GM12878 (cell line): ENCODE measurements around the gene SIAH2. TPM values are rescaled to one million over a fixed set of nuclear protein-coding genes. Genes with fewer than 3 reads are reported as not detected.

ENCODE experiments used
- ATAC-seq: fragments of 200-7000 bp; cut with Tn5 transposase; 3 replicates; pipeline ENCODE4 v1.9.1; 2020; ENCODE audit warnings: mild to moderate bottlenecking, moderate library complexity
- BruUV-seq: library from RNA; stranded (reverse); fragments of 400-500 nt; replicated peaks from 2 replicates; lab custom pipeline; 2021; lab: Mats Ljungman, UMichigan
- CTCF ChIA-PET: fragments of 300-600 bp; sonication (Branson Sonifier 250); formaldehyde crosslinking; extraction: SDS; loops from one replicate; lab custom pipeline; 2021; ENCODE audit warnings: inconsistent platforms; lab: Yijun Ruan, JAX
- POLR2A ChIA-PET: fragments of 350-600 bp; formaldehyde crosslinking; extraction: SDS; loops from one replicate; lab custom pipeline; 2021; ENCODE audit warnings: inconsistent platforms; lab: Charles Lee
- RAD21 ChIA-PET: fragments of 300-600 bp; sonication (Branson Sonifier 250); formaldehyde crosslinking; loops from one replicate; lab custom pipeline; 2023; ENCODE audit warnings: antibody characterized with exemption; ENCODE audit not compliant: unreplicated experiment; lab: Charles Lee
- SMC1A ChIA-PET: fragments of 300-600 bp; sonication (Branson Sonifier 250); formaldehyde crosslinking; loops from one replicate; lab custom pipeline; 2023; ENCODE audit not compliant: unreplicated experiment, uncharacterized antibody; lab: Charles Lee
- DNase-seq: peaks from one replicate; pipeline ENCODE4 v3.0.0-alpha.2; 2011; ENCODE audit warnings: low read depth, low spot score
- FAIRE-seq: peaks from 3 replicates; lab custom pipeline; 2011; peaks lifted over from hg19 to GRCh38; lab: Jason Lieb, UNC
- H2AFZ ChIP-seq: 2 replicates; pipeline ENCODE4 v1.6.0; 2011; ENCODE audit warnings: low read depth, low read length, control low read depth; ENCODE audit not compliant: control insufficient read depth
- H3K27ac ChIP-seq: 2 replicates; pipeline ENCODE4 v1.5.1; 2011; ENCODE audit warnings: control low read depth; ENCODE audit not compliant: control insufficient read depth, insufficient read depth
- H3K27me3 ChIP-seq, 2 experiments: replicated peaks in 1 of 2; 2 replicates each; pipeline versions ENCODE4 v1.6.0 to v1.6.1; 2011; ENCODE audit warnings: low read length in 1 of 2; ENCODE audit not compliant: control insufficient read depth in 2 of 2, insufficient read depth in 2 of 2
- H3K36me3 ChIP-seq, 2 experiments: 2 replicates each; pipeline ENCODE4 v1.5.1; 2011; ENCODE audit warnings: low read length in 1 of 2; ENCODE audit not compliant: control insufficient read depth in 2 of 2, insufficient read depth in 2 of 2
- H3K4me1 ChIP-seq: 2 replicates; pipeline ENCODE4 v1.6.1; 2011; ENCODE audit warnings: mild to moderate bottlenecking, low read length, moderate library complexity, mixed read lengths; ENCODE audit not compliant: control insufficient read depth, insufficient read depth
- H3K4me2 ChIP-seq: 2 replicates; pipeline ENCODE4 v1.6.0; 2011; ENCODE audit warnings: control low read depth; ENCODE audit not compliant: control insufficient read depth, insufficient read depth
- H3K4me3 ChIP-seq: fragments of 200-600 bp; sonication (generic); 2 replicates; pipeline ENCODE4 v1.5.1; 2016
- H3K79me2 ChIP-seq: 2 replicates; pipeline ENCODE4 v1.6.0; 2011; ENCODE audit warnings: low read length; ENCODE audit not compliant: control insufficient read depth, insufficient read depth
- H3K9ac ChIP-seq: 2 replicates; pipeline ENCODE4 v1.8.0; 2011; ENCODE audit warnings: low read length, control low read depth, mixed read lengths; ENCODE audit not compliant: control insufficient read depth, insufficient read depth
- H3K9me3 ChIP-seq: replicated peaks from 3 replicates; pipeline ENCODE4 v1.5.1; 2011; ENCODE audit warnings: mild to moderate bottlenecking, low read length; ENCODE audit not compliant: control insufficient read depth, insufficient read depth
- H4K20me1 ChIP-seq: 2 replicates; pipeline ENCODE4 v1.6.0; 2011; ENCODE audit not compliant: control insufficient read depth, insufficient read depth
- BMI1 ChIP-seq: fragments of 450-650 bp; IDR thresholded peaks from 2 replicates; pipeline ENCODE4 v1.6.1; 2016; ENCODE audit warnings: mild to moderate bottlenecking, moderate library complexity, borderline replicate concordance
- CTCF ChIP-seq, 3 experiments: IDR thresholded peaks in 2 of 3; conservative IDR thresholded peaks in 1 of 3; 2 replicates each; pipeline ENCODE4 v1.5.1; 2011; ENCODE audit warnings: low read depth in 3 of 3, low read length in 3 of 3, mild to moderate bottlenecking in 3 of 3, control low read depth in 2 of 3, moderate library complexity in 2 of 3, inconsistent platforms in 1 of 3, mixed read lengths in 1 of 3; ENCODE audit not compliant: control insufficient read depth in 2 of 3, insufficient read depth in 1 of 3; ENCODE audit errors: extremely low read depth in 1 of 3
- DPF2 ChIP-seq: fragments of 450-650 bp; IDR thresholded peaks from 2 replicates; pipeline ENCODE4 v1.6.1; 2017; ENCODE audit warnings: mild to moderate bottlenecking
- EGR1 ChIP-seq, 2 experiments: IDR thresholded peaks; 1 replicate in 1 of 2; 2 replicates in 1 of 2; pipeline ENCODE4 v1.6.1; 2011 to 2012; ENCODE audit warnings: low read depth in 2 of 2, low read length in 2 of 2, borderline replicate concordance in 1 of 2, mild to moderate bottlenecking in 1 of 2, moderate library complexity in 1 of 2
- EZH2 ChIP-seq: IDR thresholded peaks from 2 replicates; pipeline ENCODE4 v1.6.1; 2012; ENCODE audit warnings: low read depth, mild to moderate bottlenecking, control low read depth, inconsistent platforms, low read length, borderline replicate concordance; ENCODE audit not compliant: control insufficient read depth
- LARP7 ChIP-seq: fragments of 450-650 bp; IDR thresholded peaks from 2 replicates; pipeline ENCODE4 v1.6.1; 2017; ENCODE audit warnings: mild to moderate bottlenecking
- MLLT1 ChIP-seq: fragments of 450-650 bp; IDR thresholded peaks from 2 replicates; pipeline ENCODE4 v1.6.1; 2016; ENCODE audit warnings: mild to moderate bottlenecking
- MTA2 ChIP-seq: fragments of 450-650 bp; IDR thresholded peaks from 2 replicates; pipeline ENCODE4 v1.6.1; 2016; ENCODE audit warnings: low read depth, mild to moderate bottlenecking, moderate library complexity
- MXI1 ChIP-seq: fragments of 150-350 bp; IDR thresholded peaks from 2 replicates; pipeline ENCODE4 v1.6.1; 2011; ENCODE audit warnings: low read depth, mild to moderate bottlenecking, inconsistent platforms, low read length, improper control_type of control experiment
- RCOR1 ChIP-seq: conservative IDR thresholded peaks from 2 replicates; pipeline ENCODE4 v1.6.1; 2012; ENCODE audit warnings: low read depth, low read length, improper control_type of control experiment
- SP1 ChIP-seq: IDR thresholded peaks from one replicate; pipeline ENCODE4 v1.6.1; 2011; ENCODE audit warnings: low read depth, low read length
- TCF12 ChIP-seq: IDR thresholded peaks from 2 replicates; pipeline ENCODE4 v1.6.1; 2011; ENCODE audit warnings: low read depth, mild to moderate bottlenecking, low read length
- ZNF687 ChIP-seq: fragments of 450-650 bp; IDR thresholded peaks from 2 replicates; pipeline ENCODE4 v1.6.1; 2017; ENCODE audit warnings: mild to moderate bottlenecking, moderate library complexity
- WGBS: methylation state at CpG from one replicate; pipeline ENCODE4 v1.1.6; 2016; ENCODE audit warnings: low lambda C conversion rate; ENCODE audit not compliant: insufficient replicate concordance, insufficient coverage; ENCODE audit errors: missing lambda C conversion rate; 5-methylcytosine and 5-hydroxymethylcytosine counted together
- in situ Hi-C: fragments of 300-500 bp; cut with MboI; formaldehyde crosslinking; loops from 9 replicates; pipeline ENCODE4 v1.14.3; 2018; ENCODE audit warnings: mixed read lengths
- intact Hi-C: fragments of 100-400 bp; cut with micrococcal nuclease; formaldehyde crosslinking; loops from one replicate; pipeline ENCODE4 v1.14.2; 2022; ENCODE audit not compliant: unreplicated experiment
- polyA plus RNA-seq, 11 experiments: library from polyadenylated mRNA; depleted of rRNA in 4 of 11; unstranded in 6 of 11; stranded (reverse) in 5 of 11; fragments of >200 nt; fragmentation: Nextera tagmentation in 4 of 11; fragmentation: Illumina TruSeq in 1 of 11; extraction: Ambion mirVana in 4 of 11; extraction: Trizol in 1 of 11; gene quantifications; 1 replicate in 1 of 11; 2 replicates in 10 of 11; pipeline versions ENCODE4 v1.2.1 to v1.2.3, GENCODE V29; 2011 to 2016; ENCODE audit warnings: inconsistent platforms in 2 of 11, missing spikeins in 2 of 11, low read depth in 1 of 11
- total RNA-seq, 4 experiments: library from RNA; depleted of rRNA in 3 of 4; stranded (reverse); fragments of >200 nt in 3 of 4; fragmentation: Illumina TruSeq in 1 of 4; extraction: Trizol in 1 of 4; gene quantifications; 2 replicates each; pipeline versions ENCODE4 v1.2.1 to v1.2.3, GENCODE V29; 2013 to 2021

The SIAH2 gene
- total and polyA plus RNA-seq, 10 of the 15 experiments (the other 5 are each of a cell fraction or from before 2014, with no cell fraction given) = 3.3 to 51.5 (median 29.7) TPM

- ChIA-PET POLR2A (interaction anchor here (0.6 to 1.3 kb wide), 13 partner anchors 26 to 295 kb away, joined by 3 to 11 read pairs (median 4); partner anchors contain the start of genes SELENOT, SIAH2 and TSC22D2), SMC1A (interaction anchor here (0.6 to 4.5 kb wide), 14 partner anchors 8 to 164 kb away, joined by 3 to 17 read pairs (median 4); no protein-coding TSS in a partner anchor), RAD21 (interaction anchor here (0.6 to 2.2 kb wide), 16 partner anchors 18 to 175 kb away, joined by 3 to 10 read pairs (median 4); partner anchors contain the start of genes EIF2A, SERP1 and SIAH2), CTCF (interaction anchor here (0.6 to 1.5 kb wide), 10 partner anchors 15 to 283 kb away, joined by 3 to 6 read pairs (median 4); partner anchors contain the start of gene SIAH2)
- peak overlapping the region; percentile 63; the same call in 1 of the 2 replicates for H3K27ac ChIP-seq
- FAIRE-seq (peak; percentile 79), ATAC-seq (peak; percentile 73), DNase-seq (no peak)
- H3K4me3 ChIP-seq = peak overlapping the region; percentile 62
- in situ Hi-C loops = no loop called here
- no peaks in the 10 kb centered on the region for H3K27me3 ChIP-seq
- H3K79me2 ChIP-seq = no peaks in the 10 kb centered on the region
- no peaks in the 10 kb centered on the region for H3K36me3 ChIP-seq
- WGBS = under 1% methylated on average over 26 of the region's 29 CpGs
- H4K20me1 ChIP-seq = no peaks in the 10 kb centered on the region
- BruUV-seq = TSS peak; percentile 93
- H3K9ac ChIP-seq = peak overlapping the region; percentile 82
- peak overlapping the region; percentile 100 for H3K4me2 ChIP-seq
- peak overlapping the region; percentile 99 for H2AFZ ChIP-seq
- intact Hi-C loops = loop anchor here (5.0 kb wide), 1 partner anchor 101 kb away; the partner anchor contains the start of gene SELENOT
- TF ChIP-seq MXI1 (peak; percentile 37; the same call in 1 of the 2 replicates), SP1 (peak; percentile 1), LARP7 (0 out of 2 replicates have a peak, but pooled peaks have one; percentile 18), MTA2 (peak; percentile 53), TCF12 (no peak), BMI1 (no peak), RCOR1 (no peak), CTCF (IDR thresholded peaks at IDR 0.05 in 2 of 3, conservative IDR thresholded peaks at IDR 0.05 in 1 of 3; ENCODE audit: control insufficient read depth in 2 of 3, extremely low read depth in 1 of 3, insufficient read depth in 1 of 3, low read depth in 3 of 3, low read length in 3 of 3) (0 out of 6 replicates have a peak, but pooled peaks of 1 of the 3 experiments have one; percentile 1), ZNF687 (0 out of 2 replicates have a peak, but pooled peaks have one; percentile 26), MLLT1 (no peak), EZH2 (no peak), DPF2 (0 out of 2 replicates have a peak, but pooled peaks have one; percentile 28), EGR1 (IDR thresholded peaks at IDR 0.05; ENCODE audit: borderline replicate concordance in 1 of 2, low read depth in 2 of 2, low read length in 2 of 2) (peak in 1 of 2 experiments; percentile 63; a peak in 2 of 3 replicates)
- H3K9me3 ChIP-seq = no peaks in the 10 kb centered on the region
- peaks cover 5% of the 10 kb centered on the region for H3K4me1 ChIP-seq
These were observed 59.6 kb downstream of the SIAH2 start for GRCh38 chr3:150703299-150703755.
